ENCODE data around the gene CLEC2B.
"Not testable (repeated sequence)": the region's sequence is repeated elsewhere in the genome, so short reads cannot be mapped to it uniquely, and the experiment has no call there.

Gene CLEC2B

DNA sequence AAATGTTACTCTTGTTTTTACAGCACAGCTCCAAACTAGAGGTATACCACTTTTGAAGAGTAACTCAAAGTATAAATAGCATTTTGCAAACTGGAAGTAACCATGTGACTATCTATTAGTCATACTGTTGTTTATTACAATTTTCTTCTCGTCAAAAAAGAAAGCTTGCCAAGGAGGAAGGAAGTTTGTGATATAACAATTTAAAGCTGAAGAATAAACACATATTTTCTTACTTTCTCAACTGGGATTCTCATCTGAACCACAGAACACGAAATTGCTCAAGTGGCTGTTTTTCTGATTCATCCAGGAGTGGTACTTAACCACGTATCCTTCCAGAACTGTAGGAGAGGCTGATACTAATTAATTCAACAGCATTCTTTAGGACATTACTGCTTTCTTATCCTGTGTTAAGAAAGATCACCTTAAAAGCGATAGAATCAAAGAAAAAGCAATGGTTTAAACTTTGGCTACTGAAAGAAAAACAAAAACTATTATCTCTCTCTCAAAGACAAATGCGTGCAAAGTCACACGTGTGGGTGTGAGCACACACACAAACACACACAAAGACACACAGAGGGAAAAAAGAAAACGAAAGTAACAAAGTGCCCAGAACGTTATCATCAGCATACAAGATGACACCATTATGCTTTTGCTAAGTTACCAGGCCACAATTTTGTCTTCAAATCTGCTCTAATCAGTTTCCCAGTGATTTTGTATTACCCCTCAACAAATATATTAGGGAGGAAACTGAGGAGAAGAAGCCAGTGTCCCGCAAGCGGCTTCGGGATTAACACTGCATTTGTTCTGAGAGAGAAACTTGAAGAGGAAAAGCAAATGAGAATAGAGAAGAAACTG, at the start of gene CLEC2B:
Gene CLEC2B (minus strand): TSS at position 48 of the 855 bp plus-strand sequence.
- DNase-seq, result no peak

DNA sequence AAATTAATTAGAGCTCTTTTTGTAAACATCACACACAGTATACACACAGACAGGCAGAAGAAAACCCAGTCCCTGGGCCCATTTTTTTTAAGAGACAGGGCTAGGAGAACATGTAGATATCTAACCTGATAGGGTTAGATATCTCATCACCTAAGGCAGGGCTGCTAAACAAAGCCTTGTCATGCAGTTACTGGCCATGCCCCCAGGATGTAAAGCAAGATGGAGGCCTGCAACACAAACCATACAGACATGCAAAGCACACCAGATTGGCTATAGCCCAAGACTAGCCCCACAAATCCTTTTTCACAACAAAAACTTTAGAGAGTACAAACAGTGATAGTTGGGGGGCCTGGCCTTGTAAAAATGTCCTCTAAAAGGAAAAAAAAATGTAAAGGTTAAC, 42.6 kb upstream of the CLEC2B start:
- DNase-seq, result no peak

DNA sequence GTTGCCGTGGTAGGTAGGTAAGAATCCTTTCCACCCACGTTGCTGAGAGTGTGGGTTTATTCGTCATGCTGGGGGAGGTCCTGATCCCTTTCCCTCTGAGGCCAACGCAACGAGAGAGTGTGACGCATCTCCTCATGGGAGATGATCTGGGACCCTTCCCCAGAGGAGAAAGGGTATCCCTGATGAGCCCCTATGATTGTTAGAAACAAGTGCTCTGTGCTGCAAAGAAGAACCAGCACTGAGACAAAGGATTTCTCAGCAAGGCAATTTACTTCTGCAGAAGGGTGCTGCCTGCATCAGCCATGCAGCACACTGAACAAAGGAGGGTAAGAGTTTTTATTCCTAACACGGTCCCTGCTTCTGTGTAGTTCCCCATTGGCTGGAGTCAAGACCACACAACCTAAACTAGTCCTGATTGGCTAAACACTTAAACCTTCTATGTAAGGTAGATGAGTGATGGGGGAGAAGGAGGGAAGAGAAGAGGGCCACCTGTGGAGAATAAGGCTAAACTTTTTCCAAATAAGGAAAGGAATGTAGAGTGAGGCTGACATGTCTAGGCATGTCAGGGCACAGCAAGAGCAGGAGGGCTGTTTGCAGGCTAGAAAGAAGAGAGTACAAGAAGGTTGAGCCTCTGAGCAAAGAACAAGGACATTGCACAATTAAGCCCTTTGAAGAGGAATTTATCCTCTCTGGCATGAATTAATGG, 41.7 kb upstream of the CLEC2B start:
- no peak for DNase-seq

DNA sequence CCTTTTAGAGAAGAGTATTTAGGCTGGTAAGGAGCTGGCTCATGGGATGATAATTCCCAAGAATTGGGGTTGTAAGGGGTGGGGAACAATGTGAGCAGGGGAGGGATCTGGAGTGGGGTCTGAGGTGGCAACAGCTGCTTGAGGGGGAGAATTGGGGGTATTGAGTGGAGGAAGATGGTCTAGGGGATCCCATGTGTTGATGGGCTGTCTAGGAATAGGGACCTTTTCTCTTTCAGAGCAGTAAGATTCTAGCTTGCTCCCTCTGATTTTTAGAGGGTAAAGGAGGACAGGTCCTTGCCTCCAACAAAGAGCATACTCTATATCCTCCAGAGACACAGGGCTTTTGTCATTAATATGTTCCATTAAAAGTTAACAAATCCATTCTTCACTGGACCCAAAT, 40.6 kb upstream of the CLEC2B start:
- no peak for DNase-seq

DNA sequence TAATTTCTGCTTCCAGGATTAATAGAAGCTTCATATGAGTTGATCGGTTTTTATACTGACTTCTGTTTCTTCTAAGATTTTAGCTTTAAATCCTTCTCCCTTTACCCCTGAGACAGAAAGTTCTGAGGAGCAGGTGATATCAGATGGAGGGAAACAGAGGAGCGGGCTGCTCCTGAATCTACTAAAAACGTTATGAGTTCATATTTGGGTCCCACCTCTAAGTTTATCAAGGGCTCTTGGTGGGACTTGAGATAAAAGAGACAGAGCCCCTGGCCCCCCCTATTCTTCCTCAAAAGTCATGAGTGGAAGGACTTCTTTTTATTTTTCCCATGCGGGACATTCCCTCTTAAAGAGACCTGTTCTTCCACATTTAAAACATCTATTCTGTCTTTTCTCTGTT, 39.2 kb upstream of the CLEC2B start:
- no peak for DNase-seq

DNA sequence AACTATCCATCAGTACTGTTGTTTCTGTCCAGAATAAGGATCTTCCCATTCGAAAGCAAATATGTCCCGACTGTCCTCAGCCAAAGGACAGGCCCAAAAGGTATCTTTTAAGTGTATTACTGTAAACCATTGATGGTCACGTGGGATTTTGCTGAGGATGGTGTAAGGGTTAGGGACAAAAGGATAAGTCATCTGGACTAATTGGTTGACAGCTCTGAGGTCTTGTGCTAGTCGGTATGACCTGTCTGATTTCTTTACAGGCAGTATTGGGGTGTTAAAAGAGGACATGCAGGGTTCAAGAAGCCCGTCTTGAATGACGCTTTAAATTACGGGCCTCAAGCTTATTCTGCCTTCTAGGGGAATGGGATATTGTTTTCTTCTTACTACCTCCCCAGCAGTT, 38.6 kb upstream of the CLEC2B start:
- DNase-seq, result no peak

DNA sequence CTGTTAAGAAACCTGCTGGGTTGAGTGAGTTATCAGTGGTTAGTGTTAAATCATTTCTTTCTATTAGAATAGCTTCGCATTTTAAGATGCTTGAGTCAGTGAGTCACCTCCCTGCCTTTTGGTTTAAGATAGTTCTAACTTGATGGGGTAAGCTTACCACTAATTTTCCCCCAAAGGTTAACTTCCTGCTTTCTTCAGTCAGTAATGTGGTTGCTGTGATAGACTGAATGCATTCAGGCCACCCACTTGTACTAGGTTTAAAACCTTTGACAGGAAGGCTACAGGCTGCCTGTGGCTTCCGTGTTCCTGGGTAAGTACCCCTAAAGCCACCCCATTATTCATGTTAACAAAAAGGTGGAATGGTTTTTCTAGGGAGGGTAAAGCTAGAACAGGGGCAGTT, 37.7 kb upstream of the CLEC2B start:
- DNase-seq, result no peak

DNA sequence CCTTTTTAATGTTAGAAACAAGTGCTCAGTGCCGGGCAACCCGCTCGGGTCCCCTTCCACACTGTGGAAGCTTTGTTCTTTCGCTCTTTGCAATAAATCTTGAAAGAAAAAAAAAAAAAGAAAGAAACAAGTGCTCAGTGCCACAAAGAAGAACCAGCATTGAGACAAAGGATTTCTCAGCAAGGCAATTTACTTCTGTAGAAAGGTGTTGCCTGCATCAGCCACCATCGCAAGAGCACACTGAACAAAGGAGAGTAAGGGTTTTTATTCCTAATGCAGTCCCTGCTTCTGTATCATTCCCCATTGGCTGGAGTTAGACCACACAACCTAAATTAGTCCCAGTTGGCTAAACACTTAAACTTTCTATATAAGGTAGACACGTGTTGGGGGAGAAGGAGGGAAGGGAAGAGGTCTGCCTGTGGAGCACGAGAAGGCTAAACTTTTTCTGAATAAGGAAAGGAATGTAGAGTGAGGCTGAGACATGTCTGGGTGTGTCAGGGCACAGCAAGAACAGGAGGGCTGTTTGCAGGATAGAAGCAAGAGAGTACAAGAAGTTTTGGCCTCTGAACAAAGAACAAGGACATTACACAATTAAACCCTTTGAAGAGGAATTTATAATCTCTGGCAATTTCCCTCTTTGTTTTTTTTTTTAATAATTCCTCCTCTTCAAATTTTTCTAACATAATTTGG, 33.5 kb upstream of the CLEC2B start:
- no peak for DNase-seq

DNA sequence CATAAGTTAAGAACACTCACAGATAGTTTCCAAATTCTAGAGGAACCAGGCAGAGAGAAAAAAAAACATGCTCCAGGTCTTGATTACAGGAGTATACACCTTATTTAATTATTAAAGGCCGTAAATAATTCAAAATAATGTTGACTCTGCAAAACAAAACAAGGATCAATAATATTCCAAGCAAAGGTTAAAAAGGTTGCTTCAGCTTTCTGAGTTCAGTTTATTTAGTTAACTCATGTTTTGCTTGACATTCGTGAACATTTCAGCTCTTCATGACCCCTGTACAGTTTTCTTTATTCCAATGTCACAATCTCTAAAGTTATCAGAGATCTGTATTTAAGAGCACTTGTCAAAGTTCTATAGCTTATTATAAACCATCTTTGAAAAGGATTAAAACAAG, 31.8 kb upstream of the CLEC2B start:
- DNase-seq, result no peak

DNA sequence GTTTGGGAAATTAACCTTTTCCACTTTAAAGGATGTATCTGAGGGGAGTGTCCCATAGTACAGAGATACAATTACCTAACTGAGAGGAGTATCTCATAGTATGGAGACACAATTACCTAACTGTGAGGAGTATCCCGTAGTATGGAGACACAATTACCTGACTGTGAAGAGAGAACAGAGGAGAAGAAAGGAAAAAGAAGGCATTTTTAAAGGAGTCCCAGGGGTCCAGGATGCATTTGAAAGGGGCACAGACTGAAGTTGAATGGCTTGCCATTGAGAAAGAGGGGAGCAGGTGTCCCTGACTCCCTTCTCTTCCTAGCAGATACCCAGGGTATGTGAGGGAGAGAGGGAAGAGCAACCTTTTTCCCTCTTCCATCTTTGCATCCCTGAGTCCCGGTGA, 30.1 kb upstream of the CLEC2B start:
- no peak for DNase-seq

DNA sequence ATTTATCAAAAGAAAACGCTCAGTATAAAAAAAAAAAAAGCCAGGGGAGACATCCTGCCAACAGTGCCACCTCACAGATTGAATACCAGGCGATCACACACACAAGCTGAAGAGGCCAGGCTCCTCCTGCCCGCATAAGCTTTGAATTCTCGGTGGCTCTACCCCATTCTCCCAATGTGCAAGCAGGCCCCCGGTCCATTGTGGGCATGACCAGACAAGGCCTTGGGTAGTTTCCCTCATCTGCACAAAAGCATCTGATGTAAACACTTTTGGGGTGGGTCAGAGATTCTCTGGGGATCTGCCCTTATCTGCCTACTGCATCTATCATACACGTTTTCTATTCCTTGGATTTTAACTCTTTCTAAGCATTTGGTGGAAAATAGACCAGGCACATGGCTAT, 28.4 kb upstream of the CLEC2B start:
- no peak for DNase-seq

DNA sequence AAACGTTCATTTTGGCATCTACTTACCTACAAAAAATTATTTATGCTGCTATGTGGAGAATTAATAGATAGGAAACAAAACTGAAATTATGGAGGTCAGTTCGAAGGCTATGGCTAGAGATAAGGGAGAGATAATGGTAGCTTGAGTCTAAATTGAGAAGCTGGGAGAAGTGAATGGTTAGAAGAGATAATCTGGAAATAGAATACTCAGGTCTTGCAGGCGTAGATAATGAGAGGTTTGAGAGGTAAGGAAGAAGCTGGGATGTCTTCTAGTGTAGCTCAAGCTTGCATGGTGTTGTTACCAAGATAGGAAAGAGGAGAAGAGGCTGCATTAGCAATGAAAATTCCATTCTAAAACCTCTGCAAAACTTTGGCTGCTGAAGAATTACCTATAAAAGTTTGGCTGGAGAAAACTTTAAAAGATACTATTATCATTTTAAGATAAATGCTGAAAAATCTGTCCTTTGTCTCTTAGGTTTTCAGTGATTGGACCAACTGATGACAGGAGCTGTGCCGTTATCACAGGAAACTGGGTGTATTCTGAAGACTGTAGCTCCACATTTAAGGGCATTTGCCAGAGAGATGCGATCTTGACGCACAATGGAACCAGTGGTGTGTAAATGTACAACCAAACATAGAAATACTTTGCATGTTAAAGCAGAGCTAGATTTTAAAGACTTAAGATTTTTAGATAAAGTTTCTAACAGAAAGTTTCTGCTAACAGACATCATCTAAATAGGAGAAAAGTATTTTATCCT, 26.2 kb upstream of the CLEC2B start:
- DNase-seq, result no peak

DNA sequence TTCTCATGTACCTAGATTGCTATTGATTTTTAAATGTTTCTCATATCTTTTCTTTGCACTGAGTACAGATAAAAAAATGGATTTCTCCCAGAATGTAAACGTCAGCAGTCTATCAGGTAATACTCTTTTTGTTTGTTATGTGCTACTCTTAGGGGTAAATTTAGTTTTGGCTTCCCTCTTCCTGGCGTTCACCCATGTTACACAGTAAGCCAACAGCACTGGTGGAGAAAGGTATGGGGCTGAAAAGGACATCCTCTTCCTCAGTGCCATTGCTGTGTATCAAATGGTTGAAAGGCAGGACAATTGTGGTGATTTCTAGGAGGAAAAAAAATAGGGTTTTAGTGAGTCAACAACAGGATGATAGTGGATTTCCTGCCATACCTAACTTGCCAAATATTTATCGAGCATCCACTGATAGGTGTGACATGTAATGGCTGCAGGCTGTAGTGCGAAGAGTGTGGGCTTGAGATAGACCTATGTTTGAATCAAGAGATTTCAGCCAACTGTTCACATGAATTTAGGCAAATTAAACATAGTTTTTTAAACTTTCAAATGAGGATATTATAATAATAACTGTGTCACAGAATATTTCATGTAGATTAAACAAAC, 19.6 kb upstream of the CLEC2B start:
- DNase-seq, result no peak

DNA sequence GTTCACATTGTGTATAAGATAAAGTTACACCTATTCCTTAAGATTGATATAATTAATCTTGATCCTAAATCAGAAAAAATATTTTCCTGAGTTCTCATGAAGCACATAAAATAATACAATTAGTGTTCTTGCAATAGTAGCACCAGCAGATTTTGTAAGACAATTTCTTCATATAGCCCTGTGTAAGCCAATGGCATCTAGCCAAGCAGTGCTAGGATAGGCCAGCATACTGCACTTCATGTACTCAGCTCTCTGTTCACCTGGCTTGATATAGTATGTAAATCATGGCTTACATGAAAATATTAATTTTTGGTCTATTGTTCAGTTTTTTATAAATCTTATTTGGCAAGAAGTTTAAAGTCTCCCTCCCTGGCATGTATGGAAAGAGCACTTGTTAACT, 14.0 kb upstream of the CLEC2B start:
- DNase-seq, result no peak

DNA sequence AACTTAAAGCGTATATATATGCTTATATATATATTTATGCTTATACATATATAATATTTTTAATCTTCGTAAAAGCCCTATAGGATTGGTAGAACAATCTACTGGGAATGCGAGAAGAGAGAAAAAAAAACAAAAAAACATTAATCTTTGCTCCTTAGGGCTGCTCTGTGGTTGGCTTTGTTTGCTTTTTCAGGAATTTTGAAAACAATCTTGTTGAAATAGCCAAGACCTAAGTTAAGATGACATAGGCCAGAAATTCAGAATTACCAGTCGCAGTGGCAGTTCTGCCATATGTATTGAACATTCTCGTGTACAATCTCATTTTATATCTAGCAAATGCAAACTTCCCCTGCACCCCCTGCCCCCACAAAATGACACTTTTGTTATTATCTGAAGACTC, 12.8 kb upstream of the CLEC2B start:
- no peak for DNase-seq

DNA sequence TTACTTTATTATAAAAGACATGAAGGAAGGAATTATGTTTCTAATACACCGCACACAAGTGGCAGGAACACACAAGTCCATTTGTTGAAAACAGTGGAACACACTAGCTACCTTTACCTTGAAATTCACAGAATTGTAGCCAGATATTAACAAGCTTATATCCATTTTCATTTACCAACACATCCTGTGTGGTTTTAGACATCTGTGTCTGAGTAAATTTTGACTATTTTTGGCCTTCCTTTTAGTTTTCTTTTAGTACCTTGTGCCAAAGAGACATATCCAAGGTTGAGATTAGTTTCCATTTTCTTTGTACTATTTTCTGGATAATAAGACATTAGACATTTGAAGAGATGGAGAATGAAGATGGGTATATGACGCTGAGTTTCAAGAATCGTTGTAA, 12.1 kb upstream of the CLEC2B start, which contains the start of gene KLRF2:
Gene KLRF2 (plus strand): TSS at position 244 of the 400 bp plus-strand sequence. CDS start 107 bp downstream, at position 351.
- no peak for DNase-seq

DNA sequence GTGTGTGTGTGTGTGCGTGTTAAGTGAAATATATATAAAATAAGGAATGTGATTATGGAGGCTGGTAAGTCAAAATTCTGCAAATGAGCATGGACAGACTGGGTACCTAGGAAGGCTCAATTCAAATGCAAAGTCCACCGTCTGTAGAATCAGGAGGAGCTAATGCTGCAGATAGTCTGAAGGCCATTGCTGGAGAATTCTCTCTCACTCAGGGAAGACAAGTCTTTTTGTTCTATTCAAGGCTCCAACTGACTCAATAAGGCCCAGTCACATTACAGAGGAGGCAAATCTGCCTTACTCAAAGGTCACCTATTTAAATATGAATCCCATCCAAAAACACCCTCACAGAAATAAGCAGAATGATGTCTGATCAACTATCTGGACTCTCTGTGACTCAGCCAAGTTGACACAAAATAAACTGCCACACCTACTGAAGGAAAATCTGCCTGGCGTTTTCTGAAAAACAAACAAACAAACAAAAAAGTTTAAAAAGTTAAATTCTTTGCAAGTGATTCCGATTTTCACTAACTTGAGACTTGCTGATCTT, 11.5 kb upstream of the CLEC2B start:
- DNase-seq, result no peak

DNA sequence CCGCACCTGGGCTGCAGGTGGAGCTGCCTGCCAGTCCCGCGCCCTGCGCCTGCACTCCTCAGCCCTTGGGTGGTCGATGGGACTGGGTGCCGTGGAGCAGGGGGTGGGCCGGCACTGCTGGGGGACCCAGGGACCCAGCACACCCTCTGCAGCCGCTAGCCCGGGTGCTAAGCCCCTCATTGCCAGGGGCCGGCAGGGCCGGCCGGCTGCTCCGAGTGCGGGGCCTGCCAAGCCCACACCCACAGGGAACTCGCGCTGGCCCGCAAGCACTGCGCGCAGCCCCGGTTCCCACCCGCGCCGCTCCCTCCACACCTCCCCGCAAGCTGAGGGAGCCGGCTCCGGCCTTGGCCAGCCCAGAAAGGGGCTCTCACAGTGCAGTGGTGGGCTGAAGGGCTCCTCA, 7.0 kb upstream of the CLEC2B start:
- DNase-seq, result not testable (repeated sequence)

DNA sequence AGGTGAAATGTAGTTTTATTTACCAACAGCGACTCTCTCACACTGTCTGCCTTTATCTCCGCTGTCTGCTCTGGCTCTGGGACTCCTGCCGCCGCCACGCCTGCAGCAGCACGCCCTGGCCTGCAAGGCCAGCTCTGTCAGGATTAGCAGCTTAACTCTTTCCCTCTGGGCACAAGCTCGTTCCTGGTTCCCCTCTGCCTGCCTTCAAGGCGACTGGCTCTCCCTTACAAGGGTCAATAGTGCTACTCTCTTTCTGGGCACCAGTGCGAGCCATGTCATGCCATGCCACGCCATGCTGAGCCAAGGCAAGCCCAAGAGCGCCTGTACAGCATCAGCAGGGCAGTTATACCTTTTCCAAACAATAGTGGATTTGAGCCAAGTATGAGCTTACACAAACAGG, 3.6 kb upstream of the CLEC2B start:
- DNase-seq, result no peak

DNA sequence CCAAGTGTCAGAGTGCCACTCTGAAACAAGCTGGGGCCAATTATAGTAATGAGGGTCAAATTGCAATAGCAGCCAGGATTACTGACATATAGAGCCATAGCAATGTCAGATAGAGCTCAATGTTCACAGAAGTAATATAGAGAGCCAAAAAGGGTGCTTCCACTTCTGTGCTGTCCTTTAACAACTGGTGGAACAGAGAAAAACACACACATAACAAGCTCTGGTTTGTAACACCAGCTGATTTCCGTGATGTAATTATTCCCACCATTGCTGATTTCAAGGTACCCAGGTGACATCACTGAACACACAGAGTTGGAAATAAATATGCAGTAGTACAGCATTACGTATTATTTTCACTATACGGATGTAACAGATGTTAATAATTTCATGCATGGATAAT, 3.0 kb upstream of the CLEC2B start:
- DNase-seq, result no peak

DNA sequence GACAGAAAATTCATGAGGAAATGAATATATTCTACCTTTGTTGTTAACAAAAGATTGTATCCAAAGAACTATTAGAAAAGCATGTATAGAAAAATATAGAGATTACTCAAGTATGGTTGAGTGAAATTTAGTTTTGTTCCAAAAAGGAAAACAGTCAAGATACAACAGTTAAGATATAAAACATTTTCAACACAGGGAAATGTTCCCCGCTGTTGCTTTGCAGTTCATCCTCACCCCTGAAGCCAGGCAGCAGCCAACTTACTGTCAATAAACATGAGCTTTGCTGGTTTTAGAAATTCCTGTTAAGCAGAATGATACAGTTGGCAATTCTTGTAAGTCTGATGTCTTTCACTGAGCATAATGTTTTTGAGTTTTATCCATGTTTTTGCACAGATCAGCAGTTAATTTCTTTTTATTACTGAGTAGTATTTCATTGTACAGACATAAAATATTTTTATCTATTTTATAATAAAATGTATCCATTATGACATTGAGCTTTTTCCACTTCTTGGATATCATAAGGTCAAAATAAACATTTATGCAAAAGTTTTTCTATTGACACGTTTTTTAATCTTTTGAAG, 1.2 kb upstream of the CLEC2B start:
- DNase-seq, result no peak

DNA sequence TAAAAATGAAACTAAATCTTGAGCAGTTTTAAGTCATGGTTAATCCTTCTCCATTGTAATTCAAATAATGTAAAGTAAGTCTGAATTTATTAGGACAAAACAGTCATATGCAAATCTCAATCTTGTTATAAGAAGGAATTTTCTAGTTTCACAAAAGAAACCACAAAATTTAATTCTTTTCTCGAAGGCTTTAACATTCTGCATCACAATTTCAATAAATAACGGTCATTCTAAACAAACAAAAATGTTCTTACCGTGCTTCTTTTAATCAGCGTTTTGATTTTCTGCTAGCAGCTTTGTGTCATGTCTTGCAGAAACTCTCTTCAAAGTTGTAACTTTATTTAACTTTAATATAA, 225 bp downstream of the CLEC2B start:
- no peak for DNase-seq

All from DMS79 treated with DMSO at 0.1 percent for 48 hours (cell line).